ENCODE data around the gene HOXA3.

DNA sequence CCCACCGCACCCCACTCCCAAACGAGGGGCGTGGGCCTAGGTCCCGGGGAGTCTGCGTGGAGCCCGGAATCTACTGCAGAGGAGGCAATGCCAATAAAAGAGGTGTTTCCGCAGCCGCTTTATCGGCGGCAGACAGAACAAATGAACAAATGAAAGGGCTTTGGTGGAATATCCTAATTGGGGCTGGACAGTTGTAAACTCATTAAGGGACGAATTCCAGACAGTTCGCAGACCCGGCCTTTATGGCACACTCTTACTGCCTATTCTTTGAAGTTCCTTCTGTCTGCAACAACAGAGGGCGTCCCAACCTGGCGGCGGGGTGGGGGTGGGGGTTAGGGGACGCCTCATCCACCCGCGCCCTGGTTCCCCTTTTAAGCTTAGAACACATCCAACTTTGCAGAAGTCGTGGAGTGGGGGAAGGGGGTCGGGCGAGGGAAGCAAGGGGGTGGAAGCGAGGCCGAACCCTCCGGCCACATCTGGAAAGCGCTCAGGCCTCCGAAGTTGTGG lies 8.9 kb upstream of the HOXA3 start:
- TF ChIP-seq, protein P1, sequence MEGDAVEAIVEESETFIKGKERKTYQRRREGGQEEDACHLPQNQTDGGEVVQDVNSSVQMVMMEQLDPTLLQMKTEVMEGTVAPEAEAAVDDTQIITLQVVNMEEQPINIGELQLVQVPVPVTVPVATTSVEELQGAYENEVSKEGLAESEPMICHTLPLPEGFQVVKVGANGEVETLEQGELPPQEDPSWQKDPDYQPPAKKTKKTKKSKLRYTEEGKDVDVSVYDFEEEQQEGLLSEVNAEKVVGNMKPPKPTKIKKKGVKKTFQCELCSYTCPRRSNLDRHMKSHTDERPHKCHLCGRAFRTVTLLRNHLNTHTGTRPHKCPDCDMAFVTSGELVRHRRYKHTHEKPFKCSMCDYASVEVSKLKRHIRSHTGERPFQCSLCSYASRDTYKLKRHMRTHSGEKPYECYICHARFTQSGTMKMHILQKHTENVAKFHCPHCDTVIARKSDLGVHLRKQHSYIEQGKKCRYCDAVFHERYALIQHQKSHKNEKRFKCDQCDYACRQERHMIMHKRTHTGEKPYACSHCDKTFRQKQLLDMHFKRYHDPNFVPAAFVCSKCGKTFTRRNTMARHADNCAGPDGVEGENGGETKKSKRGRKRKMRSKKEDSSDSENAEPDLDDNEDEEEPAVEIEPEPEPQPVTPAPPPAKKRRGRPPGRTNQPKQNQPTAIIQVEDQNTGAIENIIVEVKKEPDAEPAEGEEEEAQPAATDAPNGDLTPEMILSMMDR (IDR thresholded peaks at IDR 0.05): peak in 1 of 6 experiments; percentile 22
- TF ChIP-seq POLR2A (IDR thresholded peaks at IDR 0.05): no peak

Data from esophagus squamous epithelium (tissue), 4 donors.